LNCaP clone FGC (cell line): ENCODE measurements around the gene ZMYM2.

Source experiments
- DNase-seq: peaks from one replicate; pipeline ENCODE4 v3.0.0-alpha.2; 2011; ENCODE audit warnings: low read depth
- H3K4me3 ChIP-seq: 2 replicates; pipeline ENCODE4 v1.5.1; 2011; ENCODE audit warnings: mild to moderate bottlenecking, low read depth, low read length, control low read depth
- CTCF ChIP-seq: IDR thresholded peaks from 2 replicates; pipeline ENCODE4 v1.5.1; 2012; ENCODE audit warnings: mild to moderate bottlenecking; ENCODE audit not compliant: control insufficient read depth, insufficient read depth; ENCODE audit errors: extremely low read depth

Gene ZMYM2

GRCh38 chr13:19984430-19985218 is 26.1 kb downstream of the ZMYM2 start:
- peak; percentile 44 for TF ChIP-seq CTCF
- DNase-seq, result no peak
- H3K4me3 ChIP-seq, result no peak overlapping the region

GRCh38 chr13:19985219-19985556 is 26.7 kb downstream of the ZMYM2 start:
- no peak for TF ChIP-seq CTCF
- H3K4me3 ChIP-seq, result no peak overlapping the region
- DNase-seq, result no peak

GRCh38 chr13:19991531-19991930 is 33.0 kb downstream of the ZMYM2 start:
- DNase-seq, result no peak
- no peak overlapping the region for H3K4me3 ChIP-seq
- no peak for TF ChIP-seq CTCF

- no peak for TF ChIP-seq CTCF
- H3K4me3 ChIP-seq, result no peak overlapping the region
- DNase-seq, result no peak
Measured at GRCh38 chr13:19993024-19993423, 34.5 kb downstream of the ZMYM2 start.

- no peak for DNase-seq
- TF ChIP-seq CTCF, result no peak
- H3K4me3 ChIP-seq, result no peak overlapping the region
Measured at GRCh38 chr13:19998960-19999359, 40.4 kb downstream of the ZMYM2 start.

GRCh38 chr13:20000062-20000552 is 41.6 kb downstream of the ZMYM2 start:
- no peak for TF ChIP-seq CTCF
- H3K4me3 ChIP-seq, result no peak overlapping the region
- DNase-seq, result no peak
